HEK293 (cell line): ENCODE data around the gene APBA1.

Experiments
- MEIS1 ChIP-seq: sonication (generic); formaldehyde crosslinking; IDR thresholded peaks from 2 replicates; pipeline ENCODE4 v1.8.1; 2022; ENCODE audit warnings: missing genetic modification reagents, mild to moderate bottlenecking, borderline replicate concordance
- TCF7L2 ChIP-seq: IDR thresholded peaks from 2 replicates; pipeline ENCODE4 v1.6.1; 2011; ENCODE audit warnings: low read depth, mild to moderate bottlenecking, inconsistent platforms, low read length, moderate library complexity, borderline replicate concordance
- ZNF521 ChIP-seq: fragments of 450-650 bp; formaldehyde crosslinking; IDR thresholded peaks from 2 replicates; pipeline ENCODE4 v1.5.1; 2017; ENCODE audit warnings: missing biosample characterization, mild to moderate bottlenecking, missing genetic modification characterization

- TF ChIP-seq MEIS1 (CRISPR knock-in tag), result no peak
- TF ChIP-seq TCF7L2, result no peak
- TF ChIP-seq ZNF521 (tag by site-specific recombination), result no peak
These were observed 274.6 kb downstream of the APBA1 start for GRCh38 chr9:69397384-69398214.
